Measurements from ENCODE around the gene MILR1. TPM values are rescaled to one million over a fixed set of nuclear protein-coding genes. Genes with fewer than 3 reads are reported as not detected.
"Not testable (repeated sequence)": the region's sequence is repeated elsewhere in the genome, so short reads cannot be mapped to it uniquely, and the experiment has no call there.

Gene MILR1
- polyA plus RNA-seq, 1 experiment, result 0.75 TPM

- ChIA-PET POLR2A (no interaction called here), CTCF (interaction anchor here (13.1 to 15.3 kb wide), 2 partner anchors 69 to 113 kb away, joined by 220 to 481 read pairs; partner anchors contain the start of gene POLG2)
- Histone ChIP-seq H3K4me3 (ENCODE audit: low read depth, low read length) (no peak overlapping the region), H3K36me3 (ENCODE audit: control insufficient read depth, insufficient read depth, low read length) (no peaks in the 10 kb centered on the region), H3K27me3 (ENCODE audit: control insufficient read depth, insufficient read depth, low read length) (no peaks in the 10 kb centered on the region)
- no peak for TF ChIP-seq CTCF (IDR thresholded peaks at IDR 0.05; ENCODE audit: insufficient read depth, low read depth, low read length)
- DNase-seq (ENCODE audit: low read depth), result no peak
Observed at GRCh38 chr17:64425191-64425590, 23.7 kb upstream of the MILR1 start.

- TF ChIP-seq CTCF (IDR thresholded peaks at IDR 0.05; ENCODE audit: insufficient read depth, low read depth, low read length), result no peak
- DNase-seq (ENCODE audit: low read depth), result no peak
- Histone ChIP-seq H3K27me3 (ENCODE audit: control insufficient read depth, insufficient read depth, low read length) (0 out of 2 replicates have a peak, but pooled peaks cover 2% of the 10 kb centered on the region), H3K4me3 (ENCODE audit: low read depth, low read length) (no peak overlapping the region), H3K36me3 (ENCODE audit: control insufficient read depth, insufficient read depth, low read length) (no peaks in the 10 kb centered on the region)
- CTCF ChIA-PET, result interaction anchor here (0.6 to 15.3 kb wide), 3 partner anchors 23 to 115 kb away, joined by 4 to 481 read pairs (median 220); partner anchors contain the start of gene POLG2
- POLR2A ChIA-PET, result no interaction called here
Observed at GRCh38 chr17:64426596-64426995, 22.3 kb upstream of the MILR1 start.

- POLR2A ChIA-PET, result no interaction called here
- H3K36me3 ChIP-seq (ENCODE audit: control insufficient read depth, insufficient read depth, low read length), result no peaks in the 10 kb centered on the region
- no peak for DNase-seq (ENCODE audit: low read depth)
- 0 out of 2 replicates have a peak, but pooled peaks cover 2% of the 10 kb centered on the region for H3K27me3 ChIP-seq (ENCODE audit: control insufficient read depth, insufficient read depth, low read length)
- H3K4me3 ChIP-seq (ENCODE audit: low read depth, low read length), result no peak overlapping the region
- TF ChIP-seq CTCF (IDR thresholded peaks at IDR 0.05; ENCODE audit: insufficient read depth, low read depth, low read length), result no peak
- CTCF ChIA-PET, result interaction anchor here (1.3 to 13.1 kb wide), 3 partner anchors 9 to 221 kb away, joined by 3 to 220 read pairs (median 16); partner anchors contain the start of gene POLG2
Observed at GRCh38 chr17:64428406-64428805, 20.5 kb upstream of the MILR1 start.

GRCh38 chr17:64430036-64430435 lies 18.9 kb upstream of the MILR1 start:
- not testable (repeated sequence) for H3K36me3 ChIP-seq (ENCODE audit: control insufficient read depth, insufficient read depth, low read length); H3K27me3 ChIP-seq (ENCODE audit: control insufficient read depth, insufficient read depth, low read length); DNase-seq (ENCODE audit: low read depth); H3K4me3 ChIP-seq (ENCODE audit: low read depth, low read length)
- ChIA-PET CTCF (interaction anchor here (1.9 to 13.1 kb wide), 2 partner anchors 11 to 64 kb away, joined by 16 to 220 read pairs; partner anchors contain the start of gene POLG2), POLR2A (interaction anchor here (0.5 kb wide), 1 partner anchor 268 kb away, joined by 3 read pairs; no protein-coding TSS in a partner anchor)

- CTCF ChIA-PET, result interaction anchor here (0.6 to 1.5 kb wide), 2 partner anchors 13 to 30 kb away, joined by 3 read pairs; no protein-coding TSS in a partner anchor
- H3K27me3 ChIP-seq (ENCODE audit: control insufficient read depth, insufficient read depth, low read length), result 0 out of 2 replicates have a peak, but pooled peaks cover 2% of the 10 kb centered on the region
- TF ChIP-seq CTCF (IDR thresholded peaks at IDR 0.05; ENCODE audit: insufficient read depth, low read depth, low read length), result no peak
Observed at GRCh38 chr17:64431534-64431933, 17.4 kb upstream of the MILR1 start.

More at GRCh38 chr17:64431534-64431933, 17.4 kb upstream of the MILR1 start:
- Histone ChIP-seq H3K4me3 (ENCODE audit: low read depth, low read length) (no peak overlapping the region), H3K36me3 (ENCODE audit: control insufficient read depth, insufficient read depth, low read length) (no peaks in the 10 kb centered on the region)
- POLR2A ChIA-PET, result no interaction called here
- no peak for DNase-seq (ENCODE audit: low read depth)
